NCI-H128 (cell line): ENCODE results near the gene COL8A2.
A peak's percentile ranks its signal among the peaks of the same experiment; 100 is the strongest.

ENCODE experiments used
- DNase-seq: peaks from one replicate; lab custom pipeline; 2025; ENCODE audit not compliant: unreplicated experiment; lab: John Stamatoyannopoulos, UW

Gene COL8A2

DNA sequence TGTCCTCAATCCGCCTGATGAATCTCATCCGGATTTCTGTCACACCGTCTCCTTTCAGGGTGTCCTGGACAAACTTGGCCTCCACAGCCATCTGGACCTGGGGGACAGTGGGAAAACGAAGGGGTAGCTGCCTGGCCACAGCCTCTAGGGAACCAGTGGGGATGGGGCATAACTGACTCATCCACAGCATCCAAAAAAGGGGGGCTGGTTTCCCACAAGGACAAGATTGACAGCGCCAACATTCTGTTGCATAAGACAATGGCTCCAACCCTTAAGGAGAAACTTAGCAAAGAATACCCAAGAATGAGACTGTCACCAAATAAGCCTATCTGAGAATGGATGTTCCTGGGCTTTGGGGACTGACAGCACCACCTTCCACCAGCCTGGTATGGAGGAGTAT, 12.2 kb upstream of the COL8A2 start:
- no peak for DNase-seq

GRCh38 chr1:36136535-36136934, 11.5 kb upstream of the COL8A2 start:
- DNase-seq = no peak

DNA sequence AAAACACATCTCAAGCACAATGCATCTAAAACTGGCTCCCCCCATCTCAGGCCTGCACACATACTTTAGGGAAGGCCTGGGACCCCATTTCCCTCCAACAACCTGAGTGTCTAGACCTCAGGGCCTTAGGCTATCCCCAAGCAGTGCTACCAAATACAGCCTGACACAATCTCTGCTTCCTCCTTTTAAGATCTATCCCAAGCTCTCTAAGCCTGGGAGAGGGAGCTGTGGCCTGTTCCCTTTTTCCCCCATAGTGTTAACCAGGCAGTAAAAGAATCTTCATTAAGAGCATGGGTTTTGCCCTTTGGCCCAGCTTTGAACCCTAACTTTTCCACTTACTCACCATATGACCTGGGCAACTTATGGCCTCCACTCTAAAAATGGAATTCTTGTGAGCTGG, 10.8 kb upstream of the COL8A2 start:
- DNase-seq = no peak

GRCh38 chr1:36135330-36135667, 10.3 kb upstream of the COL8A2 start:
- no peak for DNase-seq

DNA sequence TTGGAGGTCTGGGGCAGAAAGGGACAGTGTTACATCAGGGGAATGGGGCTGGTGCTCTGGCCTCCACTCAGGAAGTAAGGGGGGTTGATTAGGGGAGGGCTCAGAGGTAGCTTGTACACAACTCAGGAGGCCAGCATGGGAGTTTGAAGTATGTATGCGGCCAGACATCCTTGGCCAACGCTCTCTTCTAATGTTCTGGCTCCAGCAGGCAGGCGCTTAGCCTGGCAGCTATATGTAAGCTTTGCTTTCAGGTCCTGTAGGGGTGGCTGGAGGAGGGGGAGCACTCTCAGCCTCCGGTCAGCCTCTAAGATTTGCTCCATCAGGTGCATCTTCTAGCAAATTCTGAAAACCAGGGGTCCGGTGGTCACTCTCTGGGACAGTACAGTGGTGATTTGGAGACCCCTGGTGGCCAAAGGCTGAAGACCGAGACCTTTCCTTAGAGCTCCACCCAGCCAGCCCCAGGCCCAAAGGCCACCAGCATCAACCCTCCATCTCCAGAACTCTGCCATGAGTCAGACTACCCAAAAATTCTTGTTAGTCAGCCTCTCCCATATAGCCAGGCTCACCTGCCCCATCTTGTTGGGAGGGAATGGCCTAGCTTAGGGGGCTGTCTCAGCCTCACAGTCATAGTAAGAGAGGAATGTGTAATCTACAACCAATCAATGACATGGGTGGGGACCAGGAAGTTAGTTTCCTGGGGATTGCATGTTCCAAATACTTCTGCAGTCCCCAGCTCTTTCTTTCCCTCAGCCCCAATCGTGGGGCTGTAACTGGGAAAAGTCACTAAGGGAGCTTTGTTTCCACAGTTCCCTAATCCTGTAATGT, 9.7 kb upstream of the COL8A2 start:
- peak; percentile 28 for DNase-seq

GRCh38 chr1:36134031-36134430, 9.0 kb upstream of the COL8A2 start:
- no peak for DNase-seq

DNA sequence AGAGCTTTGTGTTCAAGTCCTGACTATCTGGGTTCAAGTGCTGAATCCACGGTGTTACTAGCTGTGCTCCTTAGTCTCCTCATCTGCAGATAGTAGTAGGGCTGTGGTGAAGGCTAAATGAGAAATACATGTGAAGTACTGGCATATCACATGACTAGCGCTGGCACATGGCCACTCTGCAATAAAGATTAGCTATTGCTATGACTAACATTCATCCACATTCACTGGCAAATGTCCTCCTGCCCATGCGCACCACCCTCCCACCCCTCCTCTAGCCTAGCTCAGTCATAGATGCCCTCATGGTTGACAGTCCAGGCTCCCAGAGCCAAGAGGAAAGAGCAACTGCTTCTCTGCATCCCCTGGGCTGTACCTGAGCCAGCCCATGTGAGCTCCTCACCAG, 8.5 kb upstream of the COL8A2 start:
- no peak for DNase-seq

- DNase-seq = no peak
These were observed 7.0 kb upstream of the COL8A2 start for GRCh38 chr1:36132029-36132428.

DNA sequence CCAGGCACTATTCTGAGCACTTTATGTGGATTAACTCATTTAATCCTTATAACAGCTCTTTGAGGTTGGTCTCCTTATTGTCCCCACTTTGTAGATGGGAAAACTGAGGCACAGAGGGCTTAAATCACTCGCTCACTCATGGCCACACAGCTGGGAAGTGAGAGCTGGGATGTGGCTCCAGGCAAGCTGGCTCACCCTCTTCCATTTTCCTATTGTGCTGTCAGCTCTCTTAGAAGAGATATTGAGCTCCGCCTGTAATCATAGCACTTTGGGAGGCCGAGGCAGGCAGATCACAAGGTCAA, 3.8 kb upstream of the COL8A2 start:
- DNase-seq = no peak

DNA sequence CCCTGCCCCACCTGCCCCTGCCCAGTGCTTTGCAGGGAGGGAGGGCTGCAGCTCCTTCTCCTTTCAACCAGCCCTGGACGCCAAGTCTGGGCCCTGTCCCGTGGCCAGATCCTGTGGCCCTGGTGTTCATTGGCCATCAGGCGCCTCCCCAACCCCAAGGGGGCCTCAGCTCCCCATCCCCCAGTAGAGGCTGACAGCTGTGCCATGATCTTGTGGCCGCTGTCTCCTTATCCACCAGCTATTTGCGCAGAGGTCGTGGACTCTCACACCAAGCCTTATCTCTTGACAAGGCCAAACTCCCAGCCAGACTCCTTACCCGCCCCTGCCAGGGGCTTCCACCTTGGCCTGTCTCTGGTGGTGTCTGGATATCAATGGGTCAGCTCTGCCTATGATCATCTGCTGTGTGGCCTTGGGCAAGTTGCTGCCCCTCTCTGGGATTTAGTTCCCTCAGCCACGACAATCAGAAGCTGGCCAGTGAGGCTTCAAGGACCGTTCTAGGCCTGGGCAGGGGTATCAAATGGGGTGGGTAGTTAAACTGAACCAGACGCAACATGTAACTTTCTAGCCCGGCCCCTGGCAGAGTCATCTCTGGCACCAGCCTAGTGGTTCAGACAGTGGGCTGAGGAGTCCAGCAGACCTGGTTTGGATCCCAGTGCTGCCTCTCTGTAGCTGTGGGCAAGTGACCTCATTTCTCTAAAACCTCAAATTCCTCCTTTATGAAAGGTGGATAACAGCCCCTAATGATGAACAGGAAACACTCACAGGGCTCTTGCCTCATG, 3.3 kb upstream of the COL8A2 start:
- DNase-seq = no peak

- DNase-seq = no peak
These were observed 1.9 kb upstream of the COL8A2 start for GRCh38 chr1:36126797-36127500.

GRCh38 chr1:36126005-36126716, 1.1 kb upstream of the COL8A2 start:
- no peak for DNase-seq

DNA sequence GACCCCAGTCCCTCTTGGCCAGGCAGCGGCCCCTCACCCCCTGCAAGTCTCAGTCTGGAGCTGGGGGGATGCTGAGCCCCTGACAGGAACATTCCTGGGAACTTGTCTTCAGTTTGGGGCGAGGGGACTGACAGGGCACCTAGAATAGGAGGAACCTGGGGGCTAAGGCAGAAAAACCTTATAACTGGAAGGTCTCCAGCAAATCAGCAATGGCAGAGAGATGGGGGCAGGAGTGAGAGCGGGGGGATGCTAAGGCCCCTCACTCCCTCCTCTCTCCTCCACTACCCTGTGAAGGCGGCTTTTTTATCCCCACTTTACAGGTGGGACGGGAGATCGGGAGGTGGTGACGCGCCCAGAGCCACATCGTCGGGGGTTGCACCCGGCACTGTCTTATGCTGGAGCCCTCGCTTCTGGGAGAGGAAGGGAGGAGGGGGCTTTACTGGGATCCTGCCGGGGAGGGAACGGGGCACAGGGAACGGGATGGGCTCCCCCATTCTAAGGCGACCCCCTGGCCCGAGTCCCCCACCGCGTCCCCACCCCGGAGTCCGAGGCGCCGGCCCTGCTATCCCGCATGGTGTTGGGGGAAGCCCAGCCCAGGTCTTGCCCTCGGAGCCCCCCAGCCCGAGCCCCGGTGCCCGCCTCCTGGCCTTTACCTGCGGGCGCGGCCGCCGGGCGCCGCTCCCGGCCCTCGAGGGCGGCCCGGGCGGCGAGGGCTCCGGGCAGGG, 456 bp downstream of the COL8A2 start:
- no peak for DNase-seq

DNA sequence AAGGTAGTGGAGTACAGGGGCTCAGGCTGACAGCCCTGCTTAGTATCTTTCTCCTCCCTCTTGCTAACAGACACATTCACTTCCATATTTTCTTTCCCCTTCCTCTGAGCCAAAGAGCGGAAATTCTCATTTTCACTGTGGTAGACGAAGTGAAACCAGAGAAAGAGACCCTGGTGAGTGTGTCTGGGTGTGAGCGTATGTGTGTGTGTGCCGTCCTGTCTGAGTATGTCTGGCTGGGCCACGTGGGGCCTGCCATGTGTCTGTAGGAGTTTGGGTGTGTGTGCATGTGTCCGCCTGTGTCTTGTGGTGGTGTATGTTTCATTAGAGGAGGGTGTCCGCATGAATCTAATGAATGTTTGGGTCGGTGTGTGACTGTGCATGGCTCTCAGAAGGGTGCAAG, 1.7 kb downstream of the COL8A2 start:
- DNase-seq = no peak

DNA sequence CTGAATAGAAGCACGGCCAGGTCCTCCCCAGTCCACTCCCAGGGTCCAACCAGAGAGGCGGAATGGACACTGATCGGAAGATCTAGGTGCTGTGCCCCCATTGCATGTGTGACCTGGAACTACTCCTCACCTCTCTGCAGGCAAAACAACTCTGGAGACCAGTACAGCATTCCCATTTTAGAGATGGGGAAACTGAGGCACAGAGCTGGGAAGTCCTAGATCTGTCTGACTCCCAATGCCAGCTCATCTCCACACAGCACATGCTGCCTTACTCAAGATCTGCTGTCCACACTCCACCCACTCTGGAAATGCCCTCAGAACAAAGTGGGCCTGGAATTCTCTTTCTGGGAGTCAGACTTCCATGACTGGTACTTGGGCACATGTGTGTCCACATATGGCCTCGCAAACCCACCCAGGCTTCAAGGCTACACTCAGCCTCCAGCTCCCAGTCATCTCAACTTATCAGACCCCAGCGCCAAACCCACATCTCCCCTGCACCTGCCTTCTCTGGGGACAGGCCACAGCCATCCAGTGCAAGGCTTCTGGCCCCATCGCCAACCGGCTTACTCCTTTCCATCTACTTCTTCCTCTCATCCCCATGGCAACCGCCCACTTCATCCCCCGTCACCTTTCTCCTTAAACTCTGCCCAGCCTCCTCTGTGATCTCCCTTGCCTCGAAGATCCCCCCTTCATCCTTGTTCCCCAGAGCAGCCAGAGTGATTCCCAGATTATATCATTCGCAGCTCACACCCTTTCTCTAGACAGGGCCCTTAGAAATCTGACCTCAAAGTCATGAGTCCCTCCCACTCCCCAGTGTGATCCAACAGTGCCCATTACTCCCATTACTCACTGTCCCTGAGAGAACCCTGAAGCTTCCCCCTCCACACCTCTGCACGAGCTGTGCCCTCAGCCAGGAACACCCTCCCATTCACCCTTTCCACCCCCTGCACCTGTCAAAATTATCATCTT, 2.7 kb downstream of the COL8A2 start:
- DNase-seq = no peak

DNA sequence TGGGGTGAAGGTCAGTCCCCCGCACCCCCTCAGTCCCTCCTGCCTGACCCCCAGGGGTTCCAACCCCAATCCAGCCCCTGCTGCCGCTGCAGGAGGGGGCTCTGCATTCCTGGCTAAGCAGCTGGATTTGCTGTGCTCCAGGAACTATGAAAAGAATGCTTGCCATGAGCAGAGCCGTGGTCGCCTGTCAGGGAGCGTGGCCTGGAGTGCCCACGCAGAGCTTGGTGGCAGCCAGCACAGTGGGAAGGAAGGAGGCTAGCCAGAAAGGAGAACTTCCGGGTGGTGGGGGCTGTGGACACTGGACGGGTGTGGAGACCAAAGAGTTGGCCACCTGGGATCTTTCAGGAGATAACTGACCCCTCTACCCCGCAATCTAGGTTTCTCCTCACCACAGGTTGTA, 5.6 kb downstream of the COL8A2 start:
- DNase-seq = no peak

DNA sequence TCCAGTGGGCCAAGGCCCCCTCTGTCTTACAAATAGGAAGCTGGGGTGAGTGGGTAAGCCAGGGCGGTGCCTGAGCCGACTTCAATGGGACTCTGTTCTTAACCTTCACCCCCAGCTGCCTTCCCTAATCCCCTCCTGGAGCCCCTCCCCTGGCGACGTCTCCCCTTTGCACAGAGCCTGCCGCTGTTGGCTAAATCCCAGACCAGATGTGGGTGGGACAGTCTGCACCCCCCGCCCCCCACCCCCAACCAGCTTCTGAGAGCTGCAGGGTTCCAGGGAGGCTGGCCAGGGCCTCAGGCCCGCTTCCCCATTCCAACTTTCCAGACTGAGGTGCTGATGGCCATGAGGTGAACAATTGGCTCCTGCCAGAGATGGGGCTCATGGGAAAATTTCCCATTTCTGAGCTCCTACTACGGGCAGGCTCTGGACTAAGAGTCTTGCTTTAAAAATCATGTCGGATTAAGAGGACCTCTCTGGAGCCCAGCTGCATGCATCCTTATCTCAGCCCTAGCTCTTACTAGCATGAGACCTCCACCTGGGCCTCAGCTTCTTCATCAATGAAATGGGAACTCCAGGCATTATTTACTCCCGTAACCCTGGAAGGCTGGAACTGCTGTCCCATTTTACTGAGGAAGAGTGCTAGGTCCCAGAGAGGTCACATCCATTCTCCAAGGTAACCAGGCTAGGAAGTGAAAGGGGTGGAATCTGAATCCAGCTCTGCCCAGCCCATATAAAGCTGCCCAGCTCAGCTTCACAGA, 6.4 kb downstream of the COL8A2 start:
- DNase-seq = no peak

- no peak for DNase-seq
These were observed 8.1 kb downstream of the COL8A2 start for GRCh38 chr1:36116901-36117300.

DNA sequence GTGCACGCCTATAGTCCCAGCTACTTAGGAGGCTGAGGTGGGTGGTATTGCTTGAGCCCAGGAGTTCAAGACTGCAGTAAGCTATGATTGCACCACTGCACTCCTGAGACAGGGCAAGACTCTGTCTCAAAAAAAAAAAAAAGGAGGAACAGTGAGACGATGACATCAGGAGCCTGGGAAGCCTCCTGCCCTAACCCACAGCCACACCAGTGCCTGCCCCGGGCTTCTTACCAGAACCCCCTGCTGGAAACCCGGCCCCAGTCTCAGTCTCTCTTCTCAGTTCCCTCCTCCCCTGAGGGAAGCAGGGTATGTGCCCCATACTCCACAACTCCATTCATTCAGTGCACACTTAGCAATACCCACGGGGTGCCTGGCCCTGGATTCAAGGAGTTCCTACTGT, 9.1 kb downstream of the COL8A2 start:
- no peak for DNase-seq
